ENCODE data around the gene STIM1.

STIM1 gene

GRCh38 chr11:3922056-3922455 lies 66.6 kb downstream of the STIM1 start:
- DNase-seq: no peak

- no peak for DNase-seq
Observed at GRCh38 chr11:3925513-3925912, 70.0 kb downstream of the STIM1 start.

- no peak for DNase-seq
Observed at GRCh38 chr11:3926458-3927095, 71.1 kb downstream of the STIM1 start.

GRCh38 chr11:3927129-3927796 lies 71.8 kb downstream of the STIM1 start:
- no peak for DNase-seq

- no peak for DNase-seq
Observed at GRCh38 chr11:3929232-3929631, 73.8 kb downstream of the STIM1 start.

- DNase-seq: no peak
Observed at GRCh38 chr11:3929649-3930048, 74.2 kb downstream of the STIM1 start.

GRCh38 chr11:3932698-3933097 lies 77.2 kb downstream of the STIM1 start:
- DNase-seq: no peak

GRCh38 chr11:3933165-3933628 lies 77.7 kb downstream of the STIM1 start:
- DNase-seq: no peak

GRCh38 chr11:3934658-3935057 lies 79.2 kb downstream of the STIM1 start:
- no peak for DNase-seq

- no peak for DNase-seq
Observed at GRCh38 chr11:3936517-3936916, 81.1 kb downstream of the STIM1 start.

GRCh38 chr11:3939211-3939610 lies 83.7 kb downstream of the STIM1 start:
- DNase-seq: no peak

GRCh38 chr11:3939651-3940190 lies 84.3 kb downstream of the STIM1 start:
- no peak for DNase-seq

- no peak for DNase-seq
Observed at GRCh38 chr11:3942160-3942955, 86.9 kb downstream of the STIM1 start.

GRCh38 chr11:3942956-3943497 lies 87.6 kb downstream of the STIM1 start:
- DNase-seq: no peak

GRCh38 chr11:3944198-3944597 lies 88.7 kb downstream of the STIM1 start:
- no peak for DNase-seq

- no peak for DNase-seq
Observed at GRCh38 chr11:3946455-3947017, 91.1 kb downstream of the STIM1 start.

GRCh38 chr11:3947061-3947460 lies 91.6 kb downstream of the STIM1 start:
- DNase-seq: no peak

- no peak for DNase-seq
Observed at GRCh38 chr11:3949125-3949524, 93.7 kb downstream of the STIM1 start.

GRCh38 chr11:3950996-3951660 lies 95.7 kb downstream of the STIM1 start:
- DNase-seq: no peak

GRCh38 chr11:3952715-3953114 lies 97.3 kb downstream of the STIM1 start:
- no peak for DNase-seq

- no peak for DNase-seq
Observed at GRCh38 chr11:3953327-3953726, 97.9 kb downstream of the STIM1 start.
